ENCODE results near the gene MYL6B. TPM values are rescaled to one million over a fixed set of nuclear protein-coding genes. Genes with fewer than 3 reads are reported as not detected.

The MYL6B gene
- total and polyA plus RNA-seq, 12 donors, result 31.9 to 64.0 (median 49.9) TPM

GRCh38 chr12:56145217-56145616 lies 7.2 kb upstream of the MYL6B start:
- WGBS, 2 donors, result 92% methylated on average over 3 of the region's 3 CpGs
- peak overlapping the region in 7 of 10 donors; percentile 80 to 91 (median 82) for H3K27ac ChIP-seq
- H3K27me3 ChIP-seq, result no peaks in the 10 kb centered on the region
- peaks cover 8 to 56% (median 35%) of the 10 kb centered on the region in 9 donors for H3K4me1 ChIP-seq
- H3K4me3 ChIP-seq, result no peak overlapping the region
- H3K9me3 ChIP-seq, result no peaks in the 10 kb centered on the region
- no peak for TF ChIP-seq CTCF (IDR thresholded peaks at IDR 0.05)
- DNase-seq (no peak), ATAC-seq (no peak)
- peaks cover 0 to 62% (median 32%) of the 10 kb centered on the region in 9 donors for H3K36me3 ChIP-seq
- intact Hi-C loops (cut with DNase I), result no loop called here

DNA sequence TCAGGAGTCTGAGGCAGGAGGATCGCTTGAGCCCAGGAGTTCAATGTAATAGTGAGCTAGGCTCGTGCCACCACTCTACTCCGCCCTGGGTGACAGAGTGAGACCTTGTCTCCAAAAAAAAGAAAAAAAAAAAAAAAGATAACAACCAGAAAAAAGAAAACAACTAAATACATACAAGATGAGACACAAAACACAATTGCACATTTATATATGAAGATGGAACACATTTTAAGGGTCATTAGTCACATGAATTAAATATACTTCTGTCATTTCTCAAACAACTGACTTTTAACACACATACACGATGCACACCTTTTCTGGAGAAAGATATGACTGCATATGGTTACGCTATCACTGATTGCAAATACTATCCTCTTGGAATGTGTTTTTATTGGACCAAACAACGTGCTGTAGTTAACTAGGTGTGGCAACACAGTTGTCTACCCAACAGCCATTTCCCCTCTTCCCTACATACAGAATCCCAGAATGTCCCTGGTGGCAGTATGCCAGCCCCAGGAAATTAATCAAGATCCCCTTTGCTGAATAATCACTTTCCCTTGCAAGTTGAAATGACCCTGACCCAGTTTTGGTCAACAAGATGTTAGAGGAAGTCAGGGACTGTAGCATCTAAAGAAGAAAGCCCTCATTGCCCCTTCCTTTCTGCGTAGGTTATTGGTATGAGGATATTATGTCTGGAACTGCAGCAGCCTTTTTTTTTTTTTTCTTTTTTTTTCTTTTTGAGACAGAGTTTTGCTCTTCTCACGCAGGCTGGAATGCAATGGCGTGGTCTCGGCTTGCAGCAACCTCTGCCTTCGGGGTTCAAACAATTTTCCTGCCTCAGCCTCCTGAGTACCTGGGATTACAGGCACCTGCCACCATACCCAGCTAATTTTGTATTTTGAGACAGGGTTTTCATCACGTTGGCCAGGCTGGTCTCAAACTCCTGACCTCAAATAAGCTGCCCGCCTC lies 5.6 kb upstream of the MYL6B start:
- intact Hi-C loops (cut with DNase I), result no loop called here
- peak overlapping the region in 5 of 10 donors; percentile 4 to 62 (median 53) for H3K27ac ChIP-seq

DNA sequence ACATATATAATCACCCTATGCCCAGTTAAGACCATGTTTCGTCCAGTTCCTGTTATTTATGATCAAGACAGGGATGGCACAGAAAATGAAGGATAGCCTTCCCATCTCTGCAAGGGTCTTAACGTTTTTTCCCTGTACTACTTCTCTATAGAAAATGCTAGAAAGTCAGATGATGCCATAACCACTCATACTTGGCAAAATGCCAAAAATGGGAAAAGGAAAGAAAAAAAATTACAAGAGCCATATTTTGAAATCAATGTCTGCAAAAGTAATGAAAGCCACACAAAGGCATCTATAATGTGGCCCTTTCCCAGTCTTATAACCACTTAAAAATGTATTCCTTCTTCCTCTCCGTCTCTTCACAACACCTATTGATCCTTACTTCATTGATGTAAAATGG lies 1.8 kb upstream of the MYL6B start:
- H3K4me1 ChIP-seq, result peaks cover 7 to 44% (median 39%) of the 10 kb centered on the region in 9 donors
- DNase-seq (no peak), ATAC-seq (no peak)
- TF ChIP-seq CTCF (IDR thresholded peaks at IDR 0.05), result no peak
- H3K4me3 ChIP-seq, result no peak overlapping the region
- H3K36me3 ChIP-seq, result peaks cover 0 to 15% (median 0%) of the 10 kb centered on the region in 9 donors
- no peaks in the 10 kb centered on the region for H3K27me3 ChIP-seq
- WGBS, 2 donors, result 65 to 72% methylated on average over 3 of the region's 3 CpGs
- intact Hi-C loops (cut with DNase I), result no loop called here
- no peaks in the 10 kb centered on the region for H3K9me3 ChIP-seq
- H3K27ac ChIP-seq, result peak overlapping the region in 2 of 10 donors; percentile 91 to 95

More for the DNA sequence above, 5.6 kb upstream of the MYL6B start:
- Histone ChIP-seq H3K9me3 (no peaks in the 10 kb centered on the region), H3K4me3 (no peak overlapping the region), H3K4me1 (peaks cover 14 to 69% (median 48%) of the 10 kb centered on the region in 9 donors), H3K36me3 (peaks cover 0 to 49% (median 26%) of the 10 kb centered on the region in 9 donors), H3K27me3 (no peaks in the 10 kb centered on the region)
- WGBS, 2 donors, result 62 to 69% methylated on average over 13 of the region's 13 CpGs
- no peak for TF ChIP-seq CTCF (IDR thresholded peaks at IDR 0.05)
- peak in 3 of 8 donors; percentile 7 to 33 (median 22) for ATAC-seq
- no peak for DNase-seq

GRCh38 chr12:56151672-56152131 lies 685 bp upstream of the MYL6B start:
- Histone ChIP-seq H3K27me3 (no peaks in the 10 kb centered on the region), H3K9me3 (no peaks in the 10 kb centered on the region), H3K4me1 (peaks cover 3 to 41% (median 35%) of the 10 kb centered on the region in 9 donors), H3K27ac (peak overlapping the region; percentile 89 to 97 (median 93)), H3K4me3 (peak overlapping the region; percentile 38 to 85 (median 69)), H3K36me3 (peaks cover 0 to 16% (median 0%) of the 10 kb centered on the region in 9 donors)
- ATAC-seq, result peak; percentile 16 to 46 (median 28)
- intact Hi-C loops (cut with DNase I), result loop anchor here in 1 of 10 donors (2.0 kb wide), 1 partner anchor 37 kb away; the partner anchor contains the start of gene SMARCC2
- WGBS, 2 donors, result 6 to 11% methylated on average over 12 of the region's 12 CpGs
- TF ChIP-seq CTCF (IDR thresholded peaks at IDR 0.05), result peak in 5 of 9 donors; percentile 21 to 38 (median 34)
- DNase-seq, result no peak

Measured in heart right ventricle (tissue), 16 donors.